Measurements from ENCODE around the gene LAMA3. TPM values are rescaled to one million over a fixed set of nuclear protein-coding genes. Genes with fewer than 3 reads are reported as not detected.

The LAMA3 gene
- total RNA-seq, 1 donor from 2014 or later = 1.9 TPM

DNA sequence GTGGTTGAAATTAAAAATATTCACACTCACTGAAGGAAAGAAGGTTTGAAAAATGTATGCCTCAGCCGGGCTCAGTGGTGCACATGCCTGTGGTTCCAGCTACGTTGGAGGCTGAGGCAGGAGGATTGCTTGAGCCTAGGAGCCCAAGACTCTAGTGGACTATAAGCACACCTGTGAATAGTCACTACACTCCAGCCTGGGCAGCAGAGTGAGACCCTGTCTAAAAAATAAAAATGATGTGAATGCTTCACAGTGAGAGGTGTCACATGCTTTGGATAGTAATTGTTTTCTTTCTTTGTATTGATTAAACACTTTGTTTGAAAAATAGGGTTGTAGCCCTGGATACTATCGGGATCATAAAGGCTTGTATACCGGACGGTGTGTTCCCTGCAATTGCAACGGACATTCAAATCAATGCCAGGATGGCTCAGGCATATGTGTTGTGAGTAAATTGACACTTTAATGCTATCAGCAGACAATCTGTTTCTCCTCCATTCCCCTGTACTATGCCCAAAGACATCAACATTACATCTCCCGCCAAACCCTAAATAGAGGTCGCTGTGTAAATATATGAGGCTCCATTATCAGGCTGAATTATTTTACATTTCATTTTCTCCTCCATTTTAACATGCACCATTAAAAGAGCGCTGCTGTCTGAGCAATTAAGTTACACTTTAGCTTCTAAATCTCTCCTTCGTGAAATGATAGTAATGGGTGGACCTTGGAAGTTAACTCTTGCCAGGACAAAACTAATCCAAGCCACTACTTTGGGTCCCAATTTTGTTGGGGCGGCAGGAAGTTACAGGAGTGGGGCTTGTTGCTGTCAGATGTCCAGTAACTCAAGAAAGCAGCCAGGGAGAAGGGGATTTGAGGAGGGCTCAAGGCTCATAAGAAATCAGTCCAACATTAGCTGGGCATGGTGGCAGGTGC, 187.0 kb downstream of the LAMA3 start:
- H3K4me3 Mint-ChIP-seq (ENCODE audit: unreplicated experiment) = no peak overlapping the region
- DNase-seq (ENCODE audit: low spot score) = no peak
- peaks cover 19% of the 10 kb centered on the region for H3K4me1 Mint-ChIP-seq (ENCODE audit: low read depth)
- H3K27me3 Mint-ChIP-seq (ENCODE audit: low read depth) = peaks cover 17% of the 10 kb centered on the region
- TF ChIP-seq, protein P1, sequence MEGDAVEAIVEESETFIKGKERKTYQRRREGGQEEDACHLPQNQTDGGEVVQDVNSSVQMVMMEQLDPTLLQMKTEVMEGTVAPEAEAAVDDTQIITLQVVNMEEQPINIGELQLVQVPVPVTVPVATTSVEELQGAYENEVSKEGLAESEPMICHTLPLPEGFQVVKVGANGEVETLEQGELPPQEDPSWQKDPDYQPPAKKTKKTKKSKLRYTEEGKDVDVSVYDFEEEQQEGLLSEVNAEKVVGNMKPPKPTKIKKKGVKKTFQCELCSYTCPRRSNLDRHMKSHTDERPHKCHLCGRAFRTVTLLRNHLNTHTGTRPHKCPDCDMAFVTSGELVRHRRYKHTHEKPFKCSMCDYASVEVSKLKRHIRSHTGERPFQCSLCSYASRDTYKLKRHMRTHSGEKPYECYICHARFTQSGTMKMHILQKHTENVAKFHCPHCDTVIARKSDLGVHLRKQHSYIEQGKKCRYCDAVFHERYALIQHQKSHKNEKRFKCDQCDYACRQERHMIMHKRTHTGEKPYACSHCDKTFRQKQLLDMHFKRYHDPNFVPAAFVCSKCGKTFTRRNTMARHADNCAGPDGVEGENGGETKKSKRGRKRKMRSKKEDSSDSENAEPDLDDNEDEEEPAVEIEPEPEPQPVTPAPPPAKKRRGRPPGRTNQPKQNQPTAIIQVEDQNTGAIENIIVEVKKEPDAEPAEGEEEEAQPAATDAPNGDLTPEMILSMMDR (IDR thresholded peaks at IDR 0.05) = no peak
- H3K27ac Mint-ChIP-seq (ENCODE audit: unreplicated experiment) = no peak overlapping the region
- no peaks in the 10 kb centered on the region for H3K9me3 Mint-ChIP-seq (ENCODE audit: low read depth)
- no peaks in the 10 kb centered on the region for H3K36me3 Mint-ChIP-seq (ENCODE audit: low read depth)

DNA sequence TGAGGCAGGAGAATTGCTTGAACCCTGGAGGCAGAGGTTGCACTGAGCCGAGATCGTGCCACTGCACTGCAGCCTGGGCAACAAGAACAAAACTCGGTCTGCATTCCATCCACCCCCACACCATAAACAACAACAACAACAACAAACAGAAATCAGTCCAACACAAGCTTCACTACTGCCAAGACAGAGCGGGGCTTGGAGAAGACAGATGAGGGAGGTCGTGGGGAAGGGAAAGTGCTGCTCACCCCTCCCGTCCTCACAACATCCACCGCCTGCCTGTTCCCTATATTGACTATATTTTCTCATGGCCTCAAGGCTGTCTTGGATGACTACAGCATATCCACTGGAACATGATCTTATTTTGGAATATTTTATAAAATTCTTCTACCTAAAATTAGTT, 187.7 kb downstream of the LAMA3 start:
- H3K4me1 Mint-ChIP-seq (ENCODE audit: low read depth) = peaks cover 15% of the 10 kb centered on the region
- H3K9me3 Mint-ChIP-seq (ENCODE audit: low read depth) = no peaks in the 10 kb centered on the region
- H3K27me3 Mint-ChIP-seq (ENCODE audit: low read depth) = peaks cover 17% of the 10 kb centered on the region
- TF ChIP-seq, protein P1 (IDR thresholded peaks at IDR 0.05) = no peak
- H3K27ac Mint-ChIP-seq (ENCODE audit: unreplicated experiment) = no peak overlapping the region
- H3K4me3 Mint-ChIP-seq (ENCODE audit: unreplicated experiment) = no peak overlapping the region
- H3K36me3 Mint-ChIP-seq (ENCODE audit: low read depth) = no peaks in the 10 kb centered on the region
- no peak for DNase-seq (ENCODE audit: low spot score)

DNA sequence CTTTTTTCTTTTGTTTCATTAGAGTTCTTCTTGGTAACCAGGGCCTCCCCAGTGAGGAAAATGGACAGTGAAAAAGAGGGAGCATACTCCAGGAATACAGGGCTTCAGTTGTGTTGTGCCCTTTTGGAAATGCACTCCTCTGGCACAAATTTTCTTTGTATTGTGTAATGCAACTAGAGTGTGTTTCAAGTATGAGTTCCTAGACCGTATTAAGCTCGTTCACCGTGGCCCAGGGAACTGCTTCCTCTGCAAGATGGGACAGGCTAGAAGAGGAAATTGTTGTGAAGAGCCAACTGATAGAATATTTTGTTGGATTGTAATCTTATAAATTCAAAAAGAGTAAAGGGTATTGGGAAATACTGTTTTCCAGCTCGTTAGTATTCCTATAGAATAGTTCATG, 188.1 kb downstream of the LAMA3 start:
- H3K27ac Mint-ChIP-seq (ENCODE audit: unreplicated experiment) = no peak overlapping the region
- peaks cover 15% of the 10 kb centered on the region for H3K4me1 Mint-ChIP-seq (ENCODE audit: low read depth)
- TF ChIP-seq, protein P1 (IDR thresholded peaks at IDR 0.05) = no peak
- DNase-seq (ENCODE audit: low spot score) = no peak
- H3K4me3 Mint-ChIP-seq (ENCODE audit: unreplicated experiment) = no peak overlapping the region
- no peaks in the 10 kb centered on the region for H3K36me3 Mint-ChIP-seq (ENCODE audit: low read depth)
- peaks cover 17% of the 10 kb centered on the region for H3K27me3 Mint-ChIP-seq (ENCODE audit: low read depth)
- no peaks in the 10 kb centered on the region for H3K9me3 Mint-ChIP-seq (ENCODE audit: low read depth)

DNA sequence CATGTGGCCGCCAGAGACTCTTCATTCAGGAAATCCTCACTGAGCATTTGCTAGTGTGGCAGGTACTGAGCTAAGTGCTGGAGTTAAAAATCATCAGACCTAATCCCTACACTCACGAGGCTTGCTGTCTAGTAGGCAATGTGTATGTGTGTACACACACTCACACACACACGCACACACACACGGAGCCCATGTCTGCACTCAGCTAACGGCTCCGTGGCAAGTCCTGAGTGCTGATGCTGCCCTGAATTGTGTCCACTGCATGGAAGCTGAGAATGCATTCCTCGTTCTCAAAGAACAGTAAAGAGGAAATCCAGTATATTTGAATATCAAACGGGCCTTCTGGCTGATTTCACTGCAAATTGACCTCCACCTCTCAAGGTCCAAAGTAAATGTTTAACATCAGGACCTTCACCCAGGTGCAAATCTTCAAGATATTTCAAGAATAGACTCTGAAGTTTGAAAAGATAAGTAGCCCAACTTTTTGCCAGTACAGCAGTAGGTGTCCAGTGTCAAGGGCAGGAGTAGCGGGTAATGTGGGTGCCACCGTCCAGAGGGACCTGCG, 189.2 kb downstream of the LAMA3 start:
- no peaks in the 10 kb centered on the region for H3K9me3 Mint-ChIP-seq (ENCODE audit: low read depth)
- no peak overlapping the region for H3K27ac Mint-ChIP-seq (ENCODE audit: unreplicated experiment)
- peaks cover 14% of the 10 kb centered on the region for H3K27me3 Mint-ChIP-seq (ENCODE audit: low read depth)
- TF ChIP-seq, protein P1 (IDR thresholded peaks at IDR 0.05) = no peak
- no peak for DNase-seq (ENCODE audit: low spot score)
- H3K36me3 Mint-ChIP-seq (ENCODE audit: low read depth) = no peaks in the 10 kb centered on the region
- H3K4me3 Mint-ChIP-seq (ENCODE audit: unreplicated experiment) = no peak overlapping the region
- peaks cover 11% of the 10 kb centered on the region for H3K4me1 Mint-ChIP-seq (ENCODE audit: low read depth)

DNA sequence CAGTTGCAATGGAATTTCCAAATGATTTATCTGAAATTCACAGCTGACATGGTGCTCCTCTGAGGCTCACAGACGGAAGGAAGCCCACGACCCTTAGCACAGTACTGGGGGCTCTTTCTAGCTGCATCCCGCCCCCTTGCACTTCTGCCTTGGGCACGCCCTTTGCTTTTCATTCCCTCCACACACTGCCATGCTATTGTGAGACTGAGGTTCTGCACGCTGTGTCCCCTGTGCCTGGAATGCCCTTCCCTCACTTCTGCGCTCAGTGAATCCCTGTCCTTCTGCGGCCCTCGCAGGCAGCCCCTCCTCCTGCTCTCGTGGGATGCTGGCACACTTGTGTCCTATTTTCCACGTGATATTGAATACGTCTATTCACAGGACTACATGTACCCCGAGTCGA, 189.9 kb downstream of the LAMA3 start:
- Mint-ChIP-seq H3K27me3 (ENCODE audit: low read depth) (peaks cover 14% of the 10 kb centered on the region), H3K4me3 (ENCODE audit: unreplicated experiment) (no peak overlapping the region), H3K9me3 (ENCODE audit: low read depth) (no peaks in the 10 kb centered on the region), H3K36me3 (ENCODE audit: low read depth) (no peaks in the 10 kb centered on the region), H3K4me1 (ENCODE audit: low read depth) (peaks cover 9% of the 10 kb centered on the region), H3K27ac (ENCODE audit: unreplicated experiment) (no peak overlapping the region)
- TF ChIP-seq, protein P1 (IDR thresholded peaks at IDR 0.05) = no peak
- DNase-seq (ENCODE audit: low spot score) = no peak

Data from chondrocyte (in vitro differentiated cells).